Measurements from ENCODE around the gene PRDM5.

The PRDM5 gene

DNA sequence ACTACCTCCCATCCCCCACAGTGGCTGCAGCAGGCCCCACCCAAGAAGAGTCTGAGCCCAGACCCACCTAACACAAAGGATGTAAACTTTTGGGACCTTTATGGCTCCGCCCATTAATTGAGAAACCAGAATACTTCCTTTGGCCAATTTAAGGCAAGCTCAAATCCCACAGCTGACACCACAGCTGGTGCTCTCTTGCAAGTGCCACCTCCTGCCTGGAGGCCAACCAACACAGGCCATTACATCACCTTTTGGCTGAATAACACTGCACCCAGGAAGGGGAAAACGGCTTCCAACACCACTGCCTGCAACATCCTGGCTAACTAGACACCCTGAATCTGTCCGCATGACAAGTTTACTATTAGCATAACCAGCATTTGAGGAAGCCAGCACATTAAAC, 248.8 kb downstream of the PRDM5 start:
- Mint-ChIP-seq H3K4me3 (no peak overlapping the region), H3K27me3 (ENCODE audit: low read depth, poor library complexity) (no peaks in the 10 kb centered on the region), H3K27ac (peak overlapping the region; percentile 49), H3K9me3 (peaks cover 48% of the 10 kb centered on the region), H3K36me3 (ENCODE audit: low read depth) (peaks cover 54% of the 10 kb centered on the region), H3K4me1 (peaks cover 15% of the 10 kb centered on the region)
- no peak for DNase-seq
- TF ChIP-seq CTCF (IDR thresholded peaks at IDR 0.05) = no peak

DNA sequence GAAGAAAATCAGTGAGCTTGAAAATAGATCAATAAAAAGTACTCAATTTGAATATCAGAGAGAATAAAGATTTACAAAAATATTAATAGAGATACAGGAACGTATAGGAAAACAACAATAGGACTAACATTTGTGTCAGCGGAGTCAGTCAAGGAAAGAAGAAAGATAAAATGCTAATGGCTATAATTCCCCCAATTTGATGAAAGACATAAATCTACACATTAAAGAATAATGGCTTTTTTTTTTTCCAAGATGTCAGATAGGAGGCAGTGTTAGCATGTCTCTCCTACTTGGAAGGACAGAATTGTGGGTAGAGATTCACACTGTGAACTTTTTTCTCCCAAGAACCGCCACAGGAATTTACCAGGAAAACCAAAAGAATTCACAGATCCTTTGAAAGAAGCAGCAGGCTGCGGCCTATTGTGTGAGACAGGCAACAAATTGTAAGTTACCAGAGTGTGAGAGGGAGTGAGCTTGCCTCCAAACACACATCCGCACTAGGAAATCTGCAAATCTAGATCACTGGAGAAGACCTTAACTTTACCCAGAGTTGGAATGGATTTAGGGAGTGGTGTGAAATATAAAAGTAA, 249.9 kb downstream of the PRDM5 start:
- TF ChIP-seq CTCF (IDR thresholded peaks at IDR 0.05) = no peak
- Mint-ChIP-seq H3K27ac (no peak overlapping the region), H3K4me1 (peaks cover 15% of the 10 kb centered on the region), H3K27me3 (ENCODE audit: low read depth, poor library complexity) (no peaks in the 10 kb centered on the region), H3K9me3 (peaks cover 48% of the 10 kb centered on the region), H3K4me3 (no peak overlapping the region), H3K36me3 (ENCODE audit: low read depth) (peaks cover 54% of the 10 kb centered on the region)
- DNase-seq = no peak

DNA sequence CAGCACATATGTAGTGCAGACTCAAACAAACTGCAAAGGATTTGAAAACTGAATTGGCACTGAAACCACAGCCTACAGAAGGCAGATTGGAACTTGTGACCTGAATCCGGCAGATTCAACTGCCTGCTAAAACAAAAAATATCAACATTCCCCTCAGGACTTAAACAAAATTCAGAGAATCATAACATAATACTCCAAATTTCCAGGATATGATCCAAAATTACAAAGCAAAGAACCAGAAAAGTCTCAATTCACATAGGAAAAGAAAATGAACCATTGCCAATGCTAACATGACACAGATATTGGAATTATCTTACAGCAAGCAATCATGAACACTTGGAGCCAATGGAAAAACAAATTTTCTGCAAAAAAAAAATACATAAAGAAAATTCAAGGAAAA, 250.4 kb downstream of the PRDM5 start:
- Mint-ChIP-seq H3K9me3 (peaks cover 48% of the 10 kb centered on the region), H3K36me3 (ENCODE audit: low read depth) (peaks cover 54% of the 10 kb centered on the region), H3K4me3 (no peak overlapping the region), H3K27ac (no peak overlapping the region), H3K27me3 (ENCODE audit: low read depth, poor library complexity) (no peaks in the 10 kb centered on the region), H3K4me1 (peaks cover 15% of the 10 kb centered on the region)
- TF ChIP-seq CTCF (IDR thresholded peaks at IDR 0.05) = no peak
- no peak for DNase-seq

DNA sequence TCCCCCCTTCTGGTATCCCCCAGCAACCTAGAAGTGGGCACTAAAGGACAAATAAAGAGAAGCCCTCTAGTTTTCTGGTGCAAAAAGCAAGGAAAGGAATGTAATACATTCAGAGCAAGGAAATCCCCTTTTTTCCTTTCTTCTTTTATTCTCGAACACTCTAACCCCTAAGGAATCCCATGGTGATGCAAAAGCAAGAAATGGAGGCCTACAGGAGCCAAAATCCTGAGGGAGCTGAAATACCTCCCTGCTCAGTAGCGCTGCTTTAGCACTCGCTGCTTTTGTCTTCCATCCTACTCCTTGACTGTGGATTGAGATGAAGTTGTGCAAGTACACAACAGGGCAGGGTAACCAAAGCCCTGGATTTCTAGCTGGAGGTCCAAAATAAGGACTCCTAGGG, 251.0 kb downstream of the PRDM5 start:
- TF ChIP-seq CTCF (IDR thresholded peaks at IDR 0.05) = no peak
- Mint-ChIP-seq H3K27me3 (ENCODE audit: low read depth, poor library complexity) (no peaks in the 10 kb centered on the region), H3K4me1 (peaks cover 15% of the 10 kb centered on the region), H3K4me3 (no peak overlapping the region), H3K9me3 (peaks cover 46% of the 10 kb centered on the region), H3K27ac (no peak overlapping the region), H3K36me3 (ENCODE audit: low read depth) (peaks cover 53% of the 10 kb centered on the region)
- DNase-seq = no peak

GRCh38 chr4:120667102-120667501, 255.4 kb downstream of the PRDM5 start:
- Mint-ChIP-seq H3K36me3 (ENCODE audit: low read depth) (peaks cover 11% of the 10 kb centered on the region), H3K9me3 (peaks cover 11% of the 10 kb centered on the region), H3K27me3 (ENCODE audit: low read depth, poor library complexity) (no peaks in the 10 kb centered on the region), H3K4me1 (no peaks in the 10 kb centered on the region), H3K27ac (no peak overlapping the region), H3K4me3 (no peak overlapping the region)
- no peak for DNase-seq
- no peak for TF ChIP-seq CTCF (IDR thresholded peaks at IDR 0.05)

GRCh38 chr4:120664851-120665250, 257.7 kb downstream of the PRDM5 start:
- H3K27me3 Mint-ChIP-seq (ENCODE audit: low read depth, poor library complexity) = no peaks in the 10 kb centered on the region

More at GRCh38 chr4:120664851-120665250, 257.7 kb downstream of the PRDM5 start:
- no peak for TF ChIP-seq CTCF (IDR thresholded peaks at IDR 0.05)
- Mint-ChIP-seq H3K4me3 (no peak overlapping the region), H3K9me3 (peaks cover 2% of the 10 kb centered on the region), H3K36me3 (ENCODE audit: low read depth) (peaks cover 3% of the 10 kb centered on the region), H3K4me1 (peaks cover 1% of the 10 kb centered on the region), H3K27ac (no peak overlapping the region)
- DNase-seq = no peak

Data from nephron progenitor cell (in vitro differentiated cells).